ENCODE data around the gene TRAF3.

DNA sequence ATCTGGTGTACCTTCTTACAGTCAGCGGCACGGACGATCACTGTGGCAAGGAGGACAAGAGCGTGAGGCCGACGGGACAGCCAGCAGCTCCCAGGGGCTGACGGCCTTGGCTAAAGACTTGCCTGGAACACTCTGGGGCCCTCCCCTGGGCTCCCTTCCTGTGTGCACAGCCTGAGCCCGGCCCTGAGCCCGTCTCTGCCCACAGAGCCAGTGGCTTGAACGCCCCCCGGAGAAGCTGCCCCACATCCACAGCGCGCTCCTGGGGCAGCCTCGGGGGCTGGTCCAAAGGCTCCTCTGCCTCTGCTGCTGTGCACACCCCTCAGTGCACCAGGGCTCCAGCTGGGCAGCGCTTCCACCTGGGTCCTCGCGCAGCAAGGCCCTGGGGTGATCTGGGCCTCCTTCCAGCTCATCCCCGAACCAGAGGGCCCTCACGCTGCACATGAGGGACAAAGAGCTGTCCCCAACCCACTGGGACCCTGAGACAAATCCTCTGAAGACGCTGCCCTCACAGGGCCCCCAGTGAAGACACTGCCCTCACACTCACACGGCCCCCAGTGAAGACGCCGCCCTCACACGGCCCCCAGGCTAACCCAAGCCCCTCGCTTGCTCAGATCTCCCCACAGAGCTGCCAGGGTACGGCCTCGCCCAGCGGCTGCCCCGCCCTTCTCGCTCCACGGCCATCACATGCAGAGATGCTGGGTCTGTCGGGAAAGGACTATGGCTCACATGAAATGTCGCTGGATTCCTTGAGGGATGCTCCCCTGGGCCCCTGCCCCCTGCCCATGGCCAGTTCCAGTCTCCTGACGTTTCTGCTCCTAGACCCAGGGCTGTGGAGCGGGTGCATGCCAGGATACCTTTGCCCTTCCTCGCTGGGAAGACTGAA lies 167.4 kb downstream of the TRAF3 start:
- TF ChIP-seq, protein P1, sequence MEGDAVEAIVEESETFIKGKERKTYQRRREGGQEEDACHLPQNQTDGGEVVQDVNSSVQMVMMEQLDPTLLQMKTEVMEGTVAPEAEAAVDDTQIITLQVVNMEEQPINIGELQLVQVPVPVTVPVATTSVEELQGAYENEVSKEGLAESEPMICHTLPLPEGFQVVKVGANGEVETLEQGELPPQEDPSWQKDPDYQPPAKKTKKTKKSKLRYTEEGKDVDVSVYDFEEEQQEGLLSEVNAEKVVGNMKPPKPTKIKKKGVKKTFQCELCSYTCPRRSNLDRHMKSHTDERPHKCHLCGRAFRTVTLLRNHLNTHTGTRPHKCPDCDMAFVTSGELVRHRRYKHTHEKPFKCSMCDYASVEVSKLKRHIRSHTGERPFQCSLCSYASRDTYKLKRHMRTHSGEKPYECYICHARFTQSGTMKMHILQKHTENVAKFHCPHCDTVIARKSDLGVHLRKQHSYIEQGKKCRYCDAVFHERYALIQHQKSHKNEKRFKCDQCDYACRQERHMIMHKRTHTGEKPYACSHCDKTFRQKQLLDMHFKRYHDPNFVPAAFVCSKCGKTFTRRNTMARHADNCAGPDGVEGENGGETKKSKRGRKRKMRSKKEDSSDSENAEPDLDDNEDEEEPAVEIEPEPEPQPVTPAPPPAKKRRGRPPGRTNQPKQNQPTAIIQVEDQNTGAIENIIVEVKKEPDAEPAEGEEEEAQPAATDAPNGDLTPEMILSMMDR (IDR thresholded peaks at IDR 0.05) = no peak
- TF ChIP-seq NR2C2 (CRISPR knock-in tag; IDR thresholded peaks at IDR 0.05) (no peak), ZNF423 (CRISPR knock-in tag; IDR thresholded peaks at IDR 0.05) (no peak), ZNF317 (CRISPR knock-in tag; IDR thresholded peaks at IDR 0.05; ENCODE audit: borderline replicate concordance, low read depth) (no peak), CBFB (CRISPR knock-in tag; IDR thresholded peaks at IDR 0.05; ENCODE audit: low read depth) (no peak), NFYB (CRISPR knock-in tag; conservative IDR thresholded peaks at IDR 0.05; ENCODE audit: low read depth) (no peak), ESRRA (CRISPR knock-in tag; IDR thresholded peaks at IDR 0.05; ENCODE audit: borderline replicate concordance) (no peak), EMX1 (CRISPR knock-in tag; IDR thresholded peaks at IDR 0.05) (no peak), NFE2L1 (CRISPR knock-in tag; IDR thresholded peaks at IDR 0.05) (no peak)
- TF ChIP-seq, protein P2, sequence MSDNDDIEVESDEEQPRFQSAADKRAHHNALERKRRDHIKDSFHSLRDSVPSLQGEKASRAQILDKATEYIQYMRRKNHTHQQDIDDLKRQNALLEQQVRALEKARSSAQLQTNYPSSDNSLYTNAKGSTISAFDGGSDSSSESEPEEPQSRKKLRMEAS (CRISPR knock-in tag; IDR thresholded peaks at IDR 0.05) = no peak
- TF ChIP-seq, protein P3, sequence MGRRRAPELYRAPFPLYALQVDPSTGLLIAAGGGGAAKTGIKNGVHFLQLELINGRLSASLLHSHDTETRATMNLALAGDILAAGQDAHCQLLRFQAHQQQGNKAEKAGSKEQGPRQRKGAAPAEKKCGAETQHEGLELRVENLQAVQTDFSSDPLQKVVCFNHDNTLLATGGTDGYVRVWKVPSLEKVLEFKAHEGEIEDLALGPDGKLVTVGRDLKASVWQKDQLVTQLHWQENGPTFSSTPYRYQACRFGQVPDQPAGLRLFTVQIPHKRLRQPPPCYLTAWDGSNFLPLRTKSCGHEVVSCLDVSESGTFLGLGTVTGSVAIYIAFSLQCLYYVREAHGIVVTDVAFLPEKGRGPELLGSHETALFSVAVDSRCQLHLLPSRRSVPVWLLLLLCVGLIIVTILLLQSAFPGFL (CRISPR knock-in tag; IDR thresholded peaks at IDR 0.05; ENCODE audit: borderline replicate concordance) = no peak
- TF ChIP-seq, protein P4, sequence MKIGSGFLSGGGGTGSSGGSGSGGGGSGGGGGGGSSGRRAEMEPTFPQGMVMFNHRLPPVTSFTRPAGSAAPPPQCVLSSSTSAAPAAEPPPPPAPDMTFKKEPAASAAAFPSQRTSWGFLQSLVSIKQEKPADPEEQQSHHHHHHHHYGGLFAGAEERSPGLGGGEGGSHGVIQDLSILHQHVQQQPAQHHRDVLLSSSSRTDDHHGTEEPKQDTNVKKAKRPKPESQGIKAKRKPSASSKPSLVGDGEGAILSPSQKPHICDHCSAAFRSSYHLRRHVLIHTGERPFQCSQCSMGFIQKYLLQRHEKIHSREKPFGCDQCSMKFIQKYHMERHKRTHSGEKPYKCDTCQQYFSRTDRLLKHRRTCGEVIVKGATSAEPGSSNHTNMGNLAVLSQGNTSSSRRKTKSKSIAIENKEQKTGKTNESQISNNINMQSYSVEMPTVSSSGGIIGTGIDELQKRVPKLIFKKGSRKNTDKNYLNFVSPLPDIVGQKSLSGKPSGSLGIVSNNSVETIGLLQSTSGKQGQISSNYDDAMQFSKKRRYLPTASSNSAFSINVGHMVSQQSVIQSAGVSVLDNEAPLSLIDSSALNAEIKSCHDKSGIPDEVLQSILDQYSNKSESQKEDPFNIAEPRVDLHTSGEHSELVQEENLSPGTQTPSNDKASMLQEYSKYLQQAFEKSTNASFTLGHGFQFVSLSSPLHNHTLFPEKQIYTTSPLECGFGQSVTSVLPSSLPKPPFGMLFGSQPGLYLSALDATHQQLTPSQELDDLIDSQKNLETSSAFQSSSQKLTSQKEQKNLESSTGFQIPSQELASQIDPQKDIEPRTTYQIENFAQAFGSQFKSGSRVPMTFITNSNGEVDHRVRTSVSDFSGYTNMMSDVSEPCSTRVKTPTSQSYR (CRISPR knock-in tag; IDR thresholded peaks at IDR 0.05) = no peak
- TF ChIP-seq, protein P5, sequence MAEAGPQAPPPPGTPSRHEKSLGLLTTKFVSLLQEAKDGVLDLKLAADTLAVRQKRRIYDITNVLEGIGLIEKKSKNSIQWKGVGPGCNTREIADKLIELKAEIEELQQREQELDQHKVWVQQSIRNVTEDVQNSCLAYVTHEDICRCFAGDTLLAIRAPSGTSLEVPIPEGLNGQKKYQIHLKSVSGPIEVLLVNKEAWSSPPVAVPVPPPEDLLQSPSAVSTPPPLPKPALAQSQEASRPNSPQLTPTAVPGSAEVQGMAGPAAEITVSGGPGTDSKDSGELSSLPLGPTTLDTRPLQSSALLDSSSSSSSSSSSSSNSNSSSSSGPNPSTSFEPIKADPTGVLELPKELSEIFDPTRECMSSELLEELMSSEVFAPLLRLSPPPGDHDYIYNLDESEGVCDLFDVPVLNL (CRISPR knock-in tag; IDR thresholded peaks at IDR 0.05; ENCODE audit: borderline replicate concordance, low read depth) = no peak

All from WTC11 (cell line).